GM12864 (cell line): Measurements from ENCODE around the gene THAP3.
A peak's percentile ranks its signal among the peaks of the same experiment; 100 is the strongest.

ENCODE experiments used
- DNase-seq: peaks from one replicate; pipeline ENCODE4 v3.0.0-alpha.2; 2011; ENCODE audit warnings: low read depth
- H3K4me3 ChIP-seq: 2 replicates; pipeline ENCODE4 v1.5.1; 2011; ENCODE audit warnings: mild to moderate bottlenecking, low read depth, low read length, control low read depth
- CTCF ChIP-seq: IDR thresholded peaks from 2 replicates; pipeline ENCODE4 v1.5.1; 2011; ENCODE audit warnings: low read depth, mild to moderate bottlenecking, moderate library complexity, low read length, control low read depth, inconsistent platforms; ENCODE audit errors: missing control alignments

The THAP3 gene

DNA sequence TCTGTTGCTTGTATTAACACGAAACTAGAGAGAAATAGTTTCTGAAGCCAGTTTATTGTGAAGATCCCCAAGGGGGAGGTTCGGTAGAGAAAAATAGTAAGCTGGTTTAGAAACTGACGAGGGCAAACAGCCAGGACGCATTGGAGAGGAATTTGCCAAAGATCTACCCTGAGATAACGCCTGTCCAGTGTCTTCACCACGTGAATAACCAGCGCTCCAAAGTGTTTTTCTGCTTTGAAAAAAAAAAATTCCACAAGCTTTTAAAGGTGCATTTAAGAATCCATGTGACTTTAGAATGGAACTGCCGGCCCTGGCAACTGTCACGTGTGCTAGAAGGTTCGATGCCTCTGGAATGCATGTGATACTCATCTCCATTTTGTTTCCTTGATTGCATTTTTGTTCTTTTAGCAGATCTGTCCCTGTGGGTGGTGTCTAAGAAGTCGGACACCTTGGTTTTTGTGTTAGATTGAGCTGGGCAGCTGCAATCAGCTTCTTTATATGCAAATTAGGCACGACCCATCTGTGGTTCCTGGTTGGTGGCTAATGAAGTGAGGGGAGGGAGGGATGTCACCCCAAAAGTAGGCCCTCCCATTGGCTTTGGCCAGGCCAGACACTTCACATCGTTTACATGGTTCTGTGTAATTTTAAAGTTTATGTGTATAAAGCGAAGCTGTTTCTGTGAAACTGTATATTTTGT, 1.3 kb upstream of the THAP3 start:
- no peak overlapping the region for H3K4me3 ChIP-seq
- TF ChIP-seq CTCF = no peak
- no peak for DNase-seq

DNA sequence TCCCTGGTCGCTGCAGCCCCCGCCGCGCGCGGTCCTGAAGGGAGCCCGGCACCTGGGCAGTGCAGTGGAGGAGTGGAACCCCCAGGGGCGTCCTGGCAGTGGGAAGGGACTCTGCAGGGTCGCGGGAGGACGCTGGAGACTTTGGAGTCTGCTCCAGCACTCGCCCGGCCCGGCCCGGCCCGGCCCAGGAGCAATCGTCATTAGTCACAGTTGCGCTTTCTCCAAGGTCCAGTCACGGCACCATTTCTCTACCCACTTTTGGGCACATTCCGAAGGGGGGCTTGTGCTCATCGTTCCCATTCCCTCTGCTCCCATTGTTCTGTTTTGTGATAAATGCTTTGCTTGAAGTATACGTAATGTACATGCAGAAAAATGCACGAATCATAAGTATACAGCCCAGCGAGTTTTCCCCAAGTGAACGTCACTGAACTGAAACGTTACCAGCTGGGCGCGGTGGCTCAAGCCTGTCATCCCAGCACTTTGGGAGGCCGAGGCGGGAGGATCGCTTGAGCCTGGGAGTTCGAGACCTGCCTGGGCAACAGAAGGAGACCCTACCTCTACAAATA, 999 bp downstream of the THAP3 start:
- no peak for DNase-seq
- no peak for TF ChIP-seq CTCF
- peak overlapping the region; percentile 82 for H3K4me3 ChIP-seq

- no peak for TF ChIP-seq CTCF
- no peak overlapping the region for H3K4me3 ChIP-seq
- no peak for DNase-seq
These were observed 2.4 kb downstream of the THAP3 start for GRCh38 chr1:6627031-6627430.

GRCh38 chr1:6627841-6628545, 3.3 kb downstream of the THAP3 start:
- no peak for DNase-seq
- no peak overlapping the region for H3K4me3 ChIP-seq
- TF ChIP-seq CTCF = no peak

- no peak for TF ChIP-seq CTCF
- H3K4me3 ChIP-seq = no peak overlapping the region
- no peak for DNase-seq
These were observed 4.4 kb downstream of the THAP3 start for GRCh38 chr1:6628971-6629479.

DNA sequence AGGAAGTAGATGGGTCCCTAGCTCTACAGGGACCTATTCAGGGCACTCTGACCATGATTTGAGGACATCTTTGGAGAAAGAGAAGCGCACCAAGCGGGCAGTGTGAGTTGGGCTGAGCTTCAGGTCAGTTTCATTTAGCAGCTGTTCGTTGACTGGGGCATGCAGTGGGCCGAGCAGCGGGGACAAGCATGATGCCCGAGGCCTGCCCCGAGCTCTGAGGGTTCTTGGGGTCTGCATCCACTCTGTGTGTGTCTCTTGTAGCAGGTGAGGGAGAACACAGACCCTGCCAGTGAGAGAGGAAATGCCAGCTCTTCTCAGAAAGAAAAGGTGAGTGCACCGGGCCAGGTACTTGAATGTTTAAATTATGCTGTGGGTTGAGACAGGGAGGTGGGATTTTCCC, 5.4 kb downstream of the THAP3 start:
- H3K4me3 ChIP-seq = no peak overlapping the region
- TF ChIP-seq CTCF = no peak
- DNase-seq = no peak

- no peak overlapping the region for H3K4me3 ChIP-seq
- no peak for TF ChIP-seq CTCF
- no peak for DNase-seq
These were observed 6.4 kb downstream of the THAP3 start for GRCh38 chr1:6631058-6631457.
